ENCODE data around the gene PRR20G. TPM values are rescaled to one million over a fixed set of nuclear protein-coding genes. Genes with fewer than 3 reads are reported as not detected.

The PRR20G gene
- total RNA-seq, 1 experiment from 2014 or later: not detected

Other genes starting within 250 kb of the PRR20G start
- not detected in 2 replicates for gene PRR23E, start 94.9 kb downstream of the PRR20G start, total RNA-seq (2014; rRNA removed; shearing (Covaris generic))